HAP-1 (cell line): ENCODE measurements around the gene GGPS1.
"Not testable (repeated sequence)": the region's sequence is repeated elsewhere in the genome, so short reads cannot be mapped to it uniquely, and the experiment has no call there.

Experiments
- DNase-seq, 2 experiments: peaks; one replicate each; pipeline ENCODE4 v3.0.0-alpha.2; 2016 to 2020; ENCODE audit warnings: low spot score in 2 of 2
- H3K27me3 ChIP-seq: fragments of 250-450 bp; sonication (Bioruptor Pico); 2 replicates; pipeline ENCODE4 v1.5.1; 2020; ENCODE audit warnings: low read depth, mild to moderate bottlenecking, moderate library complexity
- H3K36me3 ChIP-seq: fragments of 250-450 bp; sonication (Bioruptor Pico); replicated peaks from 2 replicates; pipeline ENCODE4 v1.5.1; 2020; ENCODE audit warnings: mild to moderate bottlenecking
- H3K4me1 ChIP-seq: fragments of 250-450 bp; sonication (Bioruptor Pico); 2 replicates; pipeline ENCODE4 v1.5.1; 2020; ENCODE audit warnings: mild to moderate bottlenecking
- H3K4me3 ChIP-seq: fragments of 250-450 bp; sonication (Bioruptor Pico); 2 replicates; pipeline ENCODE4 v1.5.1; 2020; ENCODE audit warnings: mild to moderate bottlenecking, moderate library complexity
- H3K9me3 ChIP-seq: fragments of 250-450 bp; sonication (Bioruptor Pico); 2 replicates; pipeline ENCODE4 v1.5.1; 2020; ENCODE audit warnings: mild to moderate bottlenecking, moderate library complexity
- in situ Hi-C: fragments of 300-500 bp; cut with MboI; formaldehyde crosslinking; loops from 3 replicates; pipeline ENCODE4 v1.14.3; 2020; ENCODE audit warnings: low sequenced_read_pairs, inconsistent platforms, mixed read lengths

The GGPS1 gene

GRCh38 chr1:235328271-235329138 is at the start of gene GGPS1:
GGPS1 (plus strand) TSS chr1:235328570; CDS start chr1:235335265, 6,695 bp downstream.
- peaks cover 5% of the 10 kb centered on the region; the same call in 1 of the 2 replicates for H3K36me3 ChIP-seq
- DNase-seq, result peak; percentile 97 to 100
- peak within 1 kb of the TSS; percentile 92 for H3K4me3 ChIP-seq
- H3K9me3 ChIP-seq, result no peaks in the 10 kb centered on the region
- peaks cover 20% of the 10 kb centered on the region for H3K4me1 ChIP-seq
- in situ Hi-C loops, result no loop called here
- H3K27me3 ChIP-seq, result no peaks in the 10 kb centered on the region

GRCh38 chr1:235278915-235279292 is 49.5 kb upstream of the GGPS1 start:
- H3K4me1 ChIP-seq, result peaks cover 3% of the 10 kb centered on the region; the same call in 1 of the 2 replicates
- in situ Hi-C loops, result no loop called here
- DNase-seq, result no peak
- no peaks in the 10 kb centered on the region for H3K36me3 ChIP-seq
- no peaks in the 10 kb centered on the region for H3K9me3 ChIP-seq
- H3K4me3 ChIP-seq, result no peak overlapping the region
- H3K27me3 ChIP-seq, result no peaks in the 10 kb centered on the region

GRCh38 chr1:235279694-235280093 is 48.7 kb upstream of the GGPS1 start:
- in situ Hi-C loops, result no loop called here
- Histone ChIP-seq H3K27me3 (no peaks in the 10 kb centered on the region), H3K4me3 (no peak overlapping the region), H3K4me1 (peaks cover 3% of the 10 kb centered on the region; the same call in 1 of the 2 replicates), H3K9me3 (no peaks in the 10 kb centered on the region), H3K36me3 (no peaks in the 10 kb centered on the region)
- no peak for DNase-seq

DNA sequence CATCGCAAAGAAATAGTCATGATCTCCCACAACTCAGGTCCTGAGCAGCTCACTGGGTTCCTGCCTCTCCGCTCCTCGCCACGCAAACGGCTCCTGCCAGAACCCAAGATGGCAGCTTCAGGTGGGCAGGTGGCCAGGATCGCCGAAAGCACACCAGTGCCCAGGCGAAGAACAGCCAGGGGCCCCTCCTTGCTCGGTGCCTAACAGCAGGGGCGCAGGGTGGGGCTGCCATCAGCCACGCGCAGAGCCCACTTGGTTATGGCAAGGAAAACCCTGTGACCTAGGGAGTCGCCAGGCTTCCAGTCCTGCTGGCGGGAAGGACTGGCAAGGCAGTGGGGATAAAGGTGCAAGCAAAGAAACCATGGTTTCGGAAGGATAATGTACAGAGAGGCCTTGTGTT is 47.9 kb upstream of the GGPS1 start:
- in situ Hi-C loops, result no loop called here
- Histone ChIP-seq H3K36me3 (no peaks in the 10 kb centered on the region), H3K4me1 (peaks cover 3% of the 10 kb centered on the region; the same call in 1 of the 2 replicates), H3K27me3 (no peaks in the 10 kb centered on the region), H3K9me3 (no peaks in the 10 kb centered on the region), H3K4me3 (no peak overlapping the region)
- DNase-seq, result no peak

DNA sequence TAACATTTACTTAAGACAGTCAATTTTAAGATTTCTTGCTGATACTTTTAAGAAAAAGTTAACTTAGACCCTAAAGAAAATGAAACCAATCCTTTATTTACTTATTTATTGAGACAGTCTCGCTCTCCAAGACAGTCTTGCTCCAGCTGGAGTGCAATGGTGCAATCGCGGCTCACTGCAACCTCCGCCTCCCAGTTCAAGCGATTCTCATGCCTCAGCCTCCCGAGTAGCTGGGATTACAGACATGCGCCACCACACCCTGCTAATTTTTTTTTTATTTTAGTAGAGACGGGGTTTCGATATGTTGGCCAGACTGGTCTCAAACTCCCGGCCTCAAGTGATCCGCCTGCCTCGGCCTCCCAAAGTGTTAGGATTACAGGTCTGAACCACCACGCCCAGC is 44.7 kb upstream of the GGPS1 start:
- H3K4me1 ChIP-seq, in situ Hi-C loops, H3K4me3 ChIP-seq: not testable (repeated sequence)

GRCh38 chr1:235284231-235284769 is 44.1 kb upstream of the GGPS1 start:
- DNase-seq, result no peak
- H3K4me3 ChIP-seq, result no peak overlapping the region
- H3K9me3 ChIP-seq, result no peaks in the 10 kb centered on the region
- H3K4me1 ChIP-seq, result peaks cover under 1% of the 10 kb centered on the region; the same call in 1 of the 2 replicates
- in situ Hi-C loops, result no loop called here
- no peaks in the 10 kb centered on the region for H3K27me3 ChIP-seq
- H3K36me3 ChIP-seq, result no peaks in the 10 kb centered on the region

More for the DNA sequence above, 44.7 kb upstream of the GGPS1 start:
- not testable (repeated sequence) for H3K27me3 ChIP-seq, DNase-seq, H3K9me3 ChIP-seq, H3K36me3 ChIP-seq

- in situ Hi-C loops, result no loop called here
- no peaks in the 10 kb centered on the region for H3K4me1 ChIP-seq
- no peak for DNase-seq
- no peaks in the 10 kb centered on the region for H3K27me3 ChIP-seq
- no peaks in the 10 kb centered on the region for H3K9me3 ChIP-seq
- no peak overlapping the region for H3K4me3 ChIP-seq
- no peaks in the 10 kb centered on the region for H3K36me3 ChIP-seq
Measured at GRCh38 chr1:235286667-235287066, 41.7 kb upstream of the GGPS1 start.

GRCh38 chr1:235287208-235287882 is 41.0 kb upstream of the GGPS1 start:
- Histone ChIP-seq H3K27me3 (no peaks in the 10 kb centered on the region), H3K4me1 (no peaks in the 10 kb centered on the region), H3K9me3 (no peaks in the 10 kb centered on the region), H3K36me3 (no peaks in the 10 kb centered on the region), H3K4me3 (no peak overlapping the region)
- in situ Hi-C loops, result no loop called here
- no peak for DNase-seq

GRCh38 chr1:235289859-235290739 is 38.3 kb upstream of the GGPS1 start:
- H3K4me1 ChIP-seq, result peaks cover 14% of the 10 kb centered on the region
- no peaks in the 10 kb centered on the region for H3K27me3 ChIP-seq
- in situ Hi-C loops, result no loop called here
- H3K4me3 ChIP-seq, result no peak overlapping the region
- no peaks in the 10 kb centered on the region for H3K36me3 ChIP-seq
- H3K9me3 ChIP-seq, result no peaks in the 10 kb centered on the region
- no peak for DNase-seq

- no peak overlapping the region for H3K4me3 ChIP-seq
- H3K27me3 ChIP-seq, result no peaks in the 10 kb centered on the region
- in situ Hi-C loops, result no loop called here
- no peaks in the 10 kb centered on the region for H3K9me3 ChIP-seq
- no peaks in the 10 kb centered on the region for H3K36me3 ChIP-seq
- DNase-seq, result no peak
- H3K4me1 ChIP-seq, result peaks cover 14% of the 10 kb centered on the region
Measured at GRCh38 chr1:235290740-235291502, 37.4 kb upstream of the GGPS1 start.

- Histone ChIP-seq H3K27me3 (no peaks in the 10 kb centered on the region), H3K4me1 (peaks cover 14% of the 10 kb centered on the region), H3K4me3 (no peak overlapping the region), H3K9me3 (no peaks in the 10 kb centered on the region), H3K36me3 (no peaks in the 10 kb centered on the region)
- in situ Hi-C loops, result no loop called here
- DNase-seq, result no peak
Measured at GRCh38 chr1:235291599-235292091, 36.7 kb upstream of the GGPS1 start.

GRCh38 chr1:235292790-235293189 is 35.6 kb upstream of the GGPS1 start:
- in situ Hi-C loops, result no loop called here

More at GRCh38 chr1:235292790-235293189, 35.6 kb upstream of the GGPS1 start:
- H3K4me1 ChIP-seq, result peaks cover 14% of the 10 kb centered on the region
- H3K9me3 ChIP-seq, result peaks cover 4% of the 10 kb centered on the region
- no peak overlapping the region for H3K4me3 ChIP-seq
- no peaks in the 10 kb centered on the region for H3K27me3 ChIP-seq
- no peak for DNase-seq
- H3K36me3 ChIP-seq, result no peaks in the 10 kb centered on the region
